GM19397 (cell line): ENCODE measurements around the gene CIDEB.

ENCODE experiments used
- ATAC-seq: cut with Tn5 transposase; IDR thresholded peaks from one replicate; pipeline ENCODE4 v1.9.1; 2021; ENCODE audit warnings: mild to moderate bottlenecking, moderate library complexity; ENCODE audit not compliant: unreplicated experiment

Gene CIDEB

GRCh38 chr14:24312736-24313507, 5.1 kb upstream of the CIDEB start:
- no peak for ATAC-seq

GRCh38 chr14:24311837-24312615, 4.2 kb upstream of the CIDEB start:
- no peak for ATAC-seq

- ATAC-seq: peak; percentile 62
Measured at GRCh38 chr14:24310646-24311604, 3.1 kb upstream of the CIDEB start, which contains the start of gene LTB4R. Gene LTB4R, plus strand, starts transcription at chr14:24311502. Its CDS starts 4,150 bp downstream, at chr14:24315652.

GRCh38 chr14:24310265-24310645, 2.5 kb upstream of the CIDEB start:
- no peak for ATAC-seq

- ATAC-seq: no peak
Measured at GRCh38 chr14:24309538-24310264, 1.9 kb upstream of the CIDEB start, which contains the start of gene LTB4R2. Gene LTB4R2, plus strand, starts transcription at chr14:24310140. Its CDS starts 525 bp downstream, at chr14:24310665.

- no peak for ATAC-seq
Measured at GRCh38 chr14:24308342-24309124, 756 bp upstream of the CIDEB start.

GRCh38 chr14:24307156-24307574, 612 bp downstream of the CIDEB start:
- no peak for ATAC-seq

GRCh38 chr14:24304019-24304387, 3.8 kb downstream of the CIDEB start:
- no peak for ATAC-seq

- no peak for ATAC-seq
Measured at GRCh38 chr14:24300326-24300980, 7.3 kb downstream of the CIDEB start.

GRCh38 chr14:24299255-24300191, 8.3 kb downstream of the CIDEB start, which contains the start of the genes DHRS1 and NOP9:
Gene DHRS1, minus strand, starts transcription at chr14:24299780. Its CDS starts 674 bp downstream, at chr14:24299106.
Gene NOP9, plus strand, starts transcription at chr14:24299850. Its CDS starts 105 bp downstream, at chr14:24299955.
- ATAC-seq: peak; percentile 68

- no peak for ATAC-seq
Measured at GRCh38 chr14:24298892-24299254, 8.9 kb downstream of the CIDEB start.

- ATAC-seq: peak; percentile 15
Measured at GRCh38 chr14:24297190-24297964, 10.4 kb downstream of the CIDEB start.

GRCh38 chr14:24296341-24297157, 11.2 kb downstream of the CIDEB start:
- ATAC-seq: peak; percentile 45

GRCh38 chr14:24293525-24293924, 14.3 kb downstream of the CIDEB start:
- no peak for ATAC-seq

- no peak for ATAC-seq
Measured at GRCh38 chr14:24292118-24292807, 15.5 kb downstream of the CIDEB start.
